AG09319 (cell line): ENCODE measurements around the gene ELAVL1.

Experiments
- DNase-seq: peaks from one replicate; pipeline ENCODE4 v3.0.0-alpha.2; 2010; ENCODE audit warnings: low read depth; ENCODE audit errors: extremely low read depth
- TF ChIP-seq, protein P1 (sequence below): IDR thresholded peaks from 2 replicates; pipeline ENCODE4 v1.5.1; 2011; ENCODE audit warnings: low read depth, mild to moderate bottlenecking, inconsistent platforms, low read length, moderate library complexity

The ELAVL1 gene

DNA sequence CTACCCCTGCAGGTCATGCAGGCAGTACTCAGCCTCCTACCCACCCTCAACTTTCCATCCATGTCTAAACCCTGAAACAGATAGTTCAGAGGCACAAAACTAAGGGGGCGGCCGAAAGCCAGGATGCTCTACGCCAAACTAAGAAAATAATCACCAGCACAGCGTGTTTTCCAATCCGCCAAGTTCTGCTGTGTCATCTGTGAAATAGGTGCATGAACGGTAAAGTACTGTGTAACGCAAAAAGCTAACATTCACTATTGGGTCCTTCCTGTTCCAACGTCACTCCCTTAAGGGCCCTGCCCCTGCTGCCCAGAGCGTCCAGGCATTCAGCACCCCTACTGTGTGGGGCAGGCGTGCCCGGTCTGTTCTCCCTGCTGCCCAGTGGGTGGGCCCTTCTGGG lies 49.7 kb downstream of the ELAVL1 start:
- no peak for DNase-seq
- TF ChIP-seq, protein P1, sequence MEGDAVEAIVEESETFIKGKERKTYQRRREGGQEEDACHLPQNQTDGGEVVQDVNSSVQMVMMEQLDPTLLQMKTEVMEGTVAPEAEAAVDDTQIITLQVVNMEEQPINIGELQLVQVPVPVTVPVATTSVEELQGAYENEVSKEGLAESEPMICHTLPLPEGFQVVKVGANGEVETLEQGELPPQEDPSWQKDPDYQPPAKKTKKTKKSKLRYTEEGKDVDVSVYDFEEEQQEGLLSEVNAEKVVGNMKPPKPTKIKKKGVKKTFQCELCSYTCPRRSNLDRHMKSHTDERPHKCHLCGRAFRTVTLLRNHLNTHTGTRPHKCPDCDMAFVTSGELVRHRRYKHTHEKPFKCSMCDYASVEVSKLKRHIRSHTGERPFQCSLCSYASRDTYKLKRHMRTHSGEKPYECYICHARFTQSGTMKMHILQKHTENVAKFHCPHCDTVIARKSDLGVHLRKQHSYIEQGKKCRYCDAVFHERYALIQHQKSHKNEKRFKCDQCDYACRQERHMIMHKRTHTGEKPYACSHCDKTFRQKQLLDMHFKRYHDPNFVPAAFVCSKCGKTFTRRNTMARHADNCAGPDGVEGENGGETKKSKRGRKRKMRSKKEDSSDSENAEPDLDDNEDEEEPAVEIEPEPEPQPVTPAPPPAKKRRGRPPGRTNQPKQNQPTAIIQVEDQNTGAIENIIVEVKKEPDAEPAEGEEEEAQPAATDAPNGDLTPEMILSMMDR: no peak

DNA sequence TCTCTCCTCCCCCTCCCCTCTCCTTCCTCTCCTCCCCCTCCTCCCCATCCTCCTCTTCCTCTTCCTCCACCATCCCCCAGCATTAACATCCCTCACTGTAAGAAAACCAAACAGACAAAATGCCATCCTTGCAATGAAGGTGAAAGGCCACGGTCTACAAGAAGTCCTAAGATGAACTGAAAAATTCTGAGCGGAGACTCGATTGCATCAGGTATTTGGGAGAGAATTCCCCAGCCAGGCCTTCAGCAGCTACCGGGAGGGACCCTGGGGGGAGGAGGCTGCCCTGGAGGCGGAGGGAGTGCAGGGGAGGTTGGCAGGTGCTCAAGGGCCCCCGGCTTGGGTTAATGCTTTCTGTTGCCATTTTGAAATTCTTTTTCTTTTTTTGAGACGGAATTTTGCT lies 51.9 kb downstream of the ELAVL1 start:
- TF ChIP-seq, protein P1: no peak
- no peak for DNase-seq

DNA sequence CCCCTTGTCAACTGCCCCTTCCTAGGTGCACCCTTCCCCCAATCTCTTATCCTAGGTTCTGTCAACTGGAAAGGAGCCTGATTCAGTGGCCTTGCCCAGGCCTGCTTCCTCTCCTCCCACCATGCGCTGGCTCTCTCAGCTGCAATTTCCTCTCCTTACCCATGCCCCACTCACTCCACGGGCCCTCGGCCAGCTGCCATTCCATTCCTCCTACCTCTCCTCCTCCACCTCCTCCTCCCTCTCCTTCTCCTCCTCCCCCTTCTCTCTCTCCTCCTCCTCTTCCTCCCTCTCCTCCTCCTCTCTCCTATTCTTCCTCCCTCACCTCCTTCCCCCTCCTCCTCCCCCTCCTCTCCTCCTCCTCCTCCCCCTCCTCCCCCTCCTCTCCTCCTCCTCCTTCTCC lies 52.4 kb downstream of the ELAVL1 start:
- TF ChIP-seq, protein P1: no peak
- no peak for DNase-seq

DNA sequence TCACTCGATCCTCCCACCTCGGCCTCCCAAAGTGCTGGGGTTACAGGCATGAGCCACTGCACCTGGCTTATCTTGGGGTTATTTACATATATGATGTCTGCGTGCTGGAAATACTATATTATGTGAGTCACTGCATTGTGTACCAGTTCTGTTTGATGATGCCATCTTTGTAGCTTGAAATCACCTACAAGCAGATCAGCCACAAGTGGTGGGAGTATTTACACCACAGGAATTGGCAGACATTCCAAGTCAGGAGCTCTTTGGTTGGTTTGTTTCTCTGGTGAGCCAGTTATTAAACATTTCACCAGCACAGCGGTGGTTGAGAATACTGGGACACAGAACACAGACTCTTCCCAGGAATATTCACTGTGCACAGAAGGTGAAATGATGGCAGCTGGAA lies 57.5 kb downstream of the ELAVL1 start:
- no peak for DNase-seq
- TF ChIP-seq, protein P1: no peak

DNA sequence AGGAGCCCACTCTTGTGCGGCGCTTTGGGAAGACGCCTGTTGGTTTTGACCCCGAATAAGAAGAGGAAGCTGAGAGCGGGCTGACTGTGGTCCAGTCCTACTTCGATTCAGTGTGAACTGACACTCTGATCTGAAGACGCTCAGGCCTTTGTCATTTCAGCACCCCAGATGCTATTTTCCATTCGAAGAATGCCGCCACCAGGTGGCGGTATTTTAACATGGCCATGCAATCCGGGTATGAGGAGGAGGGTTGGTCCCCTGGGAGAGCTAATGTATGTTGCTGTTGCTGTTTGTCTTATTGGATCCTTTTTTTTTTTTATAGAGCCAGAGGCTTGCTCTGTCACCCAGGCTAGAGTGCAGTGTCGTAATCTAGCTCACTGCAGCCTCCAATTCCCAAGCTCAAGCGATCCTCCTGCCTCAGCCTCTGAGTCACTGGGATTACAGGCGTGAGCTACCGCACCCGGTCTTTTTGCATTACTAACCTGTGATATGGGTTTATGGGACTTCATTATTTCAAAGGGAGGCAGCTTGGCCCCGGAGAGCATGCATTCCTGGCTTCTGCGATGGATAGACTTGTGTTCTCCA lies 61.2 kb downstream of the ELAVL1 start:
- TF ChIP-seq, protein P1: peak; percentile 70
- peak; percentile 72 for DNase-seq

DNA sequence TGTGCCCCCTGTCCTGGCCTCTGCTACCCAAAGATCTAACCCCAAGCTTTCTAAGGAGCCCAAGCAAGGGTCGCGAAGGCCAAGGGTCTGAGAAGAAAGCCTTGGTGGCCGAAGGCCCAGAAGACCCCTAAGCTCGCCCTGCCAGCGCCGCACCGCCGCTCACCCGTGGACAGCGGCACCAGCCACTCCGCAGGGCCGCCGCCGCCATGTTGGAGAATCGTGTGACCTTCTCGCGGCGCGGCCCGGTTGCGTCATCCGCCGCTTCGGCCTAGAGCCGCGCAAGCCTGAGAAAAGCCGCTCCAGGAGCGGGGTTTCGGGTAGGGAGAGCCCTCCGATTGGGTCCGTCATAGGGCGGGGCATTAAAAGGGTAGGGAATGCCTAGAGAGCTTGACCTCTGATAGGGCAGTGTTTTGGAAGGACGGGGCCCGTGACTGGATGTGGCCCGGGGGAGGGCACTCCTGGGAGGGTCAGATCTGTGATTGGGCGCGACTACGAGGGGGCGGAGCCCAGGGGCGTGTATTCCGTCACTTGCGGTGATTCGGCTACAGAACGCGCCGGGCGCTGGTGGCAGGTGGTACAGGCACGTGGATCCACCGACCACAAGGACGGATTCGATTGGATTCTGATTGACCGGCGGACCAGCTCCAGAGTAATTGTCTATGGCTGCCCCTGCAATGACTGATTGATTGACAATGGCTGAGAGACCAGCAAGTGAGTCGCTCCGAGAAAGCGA lies 61.8 kb downstream of the ELAVL1 start, which contains the start of gene TIMM44:
Gene TIMM44 (minus strand): TSS at position 223 of the 733 bp plus-strand sequence. CDS start 15 bp downstream, at position 208.
- TF ChIP-seq, protein P1: no peak
- DNase-seq: peak; percentile 98

DNA sequence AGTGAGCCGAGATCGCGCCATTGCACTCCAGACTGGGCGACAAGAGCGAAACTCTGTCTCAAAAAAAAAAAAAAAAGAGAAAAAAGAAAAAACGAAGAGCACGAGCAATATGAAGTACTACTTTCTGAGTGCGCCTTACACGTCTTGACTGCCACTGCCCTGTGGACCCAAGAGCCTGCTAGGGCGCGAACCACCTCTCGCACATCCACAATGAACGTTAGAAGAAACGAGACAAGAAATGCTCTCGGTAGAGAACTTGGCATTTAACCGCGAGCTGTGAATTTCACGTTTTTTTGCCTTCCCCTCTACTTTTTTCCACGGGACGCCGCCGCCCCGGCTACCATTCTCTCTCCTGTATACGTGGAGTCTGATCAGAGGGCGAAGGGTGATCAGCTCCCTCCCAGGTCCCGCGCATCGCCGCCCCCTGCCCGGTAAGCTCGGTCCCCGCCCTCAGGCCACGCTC lies 62.4 kb downstream of the ELAVL1 start:
- TF ChIP-seq, protein P1: no peak
- no peak for DNase-seq
